Mucosa of stomach (tissue), 1 donor: ENCODE data around the gene POU4F1.
"Not testable (repeated sequence)": the region's sequence is repeated elsewhere in the genome, so short reads cannot be mapped to it uniquely, and the experiment has no call there.

Experiments used
- H3K27me3 ChIP-seq: one replicate; pipeline ENCODE4 v1.7.0; 2013; ENCODE audit warnings: mild to moderate bottlenecking, low read length; ENCODE audit not compliant: control insufficient read depth, insufficient read depth
- H3K36me3 ChIP-seq: one replicate; pipeline ENCODE4 v1.7.0; 2013; ENCODE audit warnings: low read length; ENCODE audit not compliant: control insufficient read depth, insufficient read depth
- H3K4me1 ChIP-seq: one replicate; pipeline ENCODE4 v1.7.0; 2013; ENCODE audit warnings: mild to moderate bottlenecking, low read length; ENCODE audit not compliant: control insufficient read depth, insufficient read depth
- H3K4me3 ChIP-seq: one replicate; pipeline ENCODE4 v1.7.0; 2013; ENCODE audit warnings: low read length
- H3K9ac ChIP-seq: one replicate; pipeline ENCODE4 v1.7.0; 2013; ENCODE audit warnings: mild to moderate bottlenecking, low read length, moderate library complexity
- H3K9me3 ChIP-seq: one replicate; pipeline ENCODE4 v1.7.0; 2013; ENCODE audit warnings: mild to moderate bottlenecking, low read length, moderate library complexity; ENCODE audit not compliant: control insufficient read depth
- donor health status: Pancreatic carcinoma.

The POU4F1 gene, protein sequence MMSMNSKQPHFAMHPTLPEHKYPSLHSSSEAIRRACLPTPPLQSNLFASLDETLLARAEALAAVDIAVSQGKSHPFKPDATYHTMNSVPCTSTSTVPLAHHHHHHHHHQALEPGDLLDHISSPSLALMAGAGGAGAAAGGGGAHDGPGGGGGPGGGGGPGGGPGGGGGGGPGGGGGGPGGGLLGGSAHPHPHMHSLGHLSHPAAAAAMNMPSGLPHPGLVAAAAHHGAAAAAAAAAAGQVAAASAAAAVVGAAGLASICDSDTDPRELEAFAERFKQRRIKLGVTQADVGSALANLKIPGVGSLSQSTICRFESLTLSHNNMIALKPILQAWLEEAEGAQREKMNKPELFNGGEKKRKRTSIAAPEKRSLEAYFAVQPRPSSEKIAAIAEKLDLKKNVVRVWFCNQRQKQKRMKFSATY

DNA sequence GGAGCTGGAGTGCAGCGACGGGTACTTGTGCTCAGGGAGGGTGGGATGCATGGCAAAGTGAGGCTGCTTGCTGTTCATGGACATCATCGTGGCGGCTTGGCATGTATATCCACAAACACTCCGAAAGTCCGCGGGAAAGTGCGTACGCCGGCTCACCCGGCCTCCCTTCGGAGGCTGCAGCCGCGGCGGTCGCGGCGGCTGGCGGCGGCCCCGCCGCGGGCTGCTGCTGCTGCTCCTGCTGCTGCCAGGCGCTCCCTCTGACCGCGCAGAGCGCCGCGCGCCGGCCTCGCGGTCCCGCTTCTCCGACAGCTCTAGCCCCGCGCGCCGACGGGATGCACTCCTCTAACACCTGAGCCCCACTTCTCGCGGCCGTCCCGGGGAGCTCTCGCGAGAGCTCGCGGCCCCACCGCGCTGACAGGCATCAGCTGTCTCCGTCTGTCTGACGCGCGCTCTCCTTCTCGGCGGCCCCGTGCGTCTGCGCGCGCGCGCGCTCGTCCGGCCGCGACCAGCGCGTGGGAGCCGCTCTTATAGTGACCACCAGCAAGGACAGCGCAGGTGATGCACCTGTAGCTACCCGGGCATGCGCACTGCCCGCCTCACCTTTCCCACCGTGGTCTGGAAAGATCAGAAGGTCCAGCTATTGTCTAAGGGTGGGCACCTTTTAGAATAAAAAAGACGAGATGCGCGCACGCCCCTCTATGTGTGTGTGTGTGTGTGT is at the start of gene POU4F1:
Gene POU4F1 (minus strand): TSS at position 313 of the 718 bp plus-strand sequence. CDS start 226 bp downstream, at position 87.
- Histone ChIP-seq H3K36me3 (no peaks in the 10 kb centered on the region), H3K9ac (no peak within 1 kb of the TSS), H3K4me3 (no peak within 1 kb of the TSS), H3K9me3 (no peaks in the 10 kb centered on the region), H3K4me1 (peaks cover 34% of the 10 kb centered on the region), H3K27me3 (peaks cover 96% of the 10 kb centered on the region)

DNA sequence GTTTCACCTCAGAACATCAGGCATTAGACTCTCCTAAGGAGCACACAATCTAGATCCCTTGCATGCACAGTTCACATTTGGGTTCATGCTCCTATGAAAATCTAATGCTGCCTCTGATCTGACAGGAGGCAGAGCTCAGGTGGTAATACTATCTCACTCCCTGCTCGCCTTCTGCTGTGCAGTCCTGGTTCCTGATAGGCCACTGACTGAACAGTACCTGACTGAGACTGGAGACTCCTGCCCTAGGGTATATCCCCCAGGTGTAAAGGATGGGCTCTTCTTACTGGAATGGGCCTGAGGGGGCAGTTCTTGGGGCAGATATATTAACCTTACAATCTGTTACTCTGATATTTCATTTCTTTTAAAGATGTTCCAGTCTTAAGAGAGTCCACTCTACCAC is 49.3 kb upstream of the POU4F1 start:
- H3K4me3 ChIP-seq: no peak overlapping the region
- no peaks in the 10 kb centered on the region for H3K27me3 ChIP-seq
- peaks cover 18% of the 10 kb centered on the region for H3K4me1 ChIP-seq
- H3K36me3 ChIP-seq: no peaks in the 10 kb centered on the region
- H3K9ac ChIP-seq: no peak overlapping the region
- H3K9me3 ChIP-seq: no peaks in the 10 kb centered on the region

DNA sequence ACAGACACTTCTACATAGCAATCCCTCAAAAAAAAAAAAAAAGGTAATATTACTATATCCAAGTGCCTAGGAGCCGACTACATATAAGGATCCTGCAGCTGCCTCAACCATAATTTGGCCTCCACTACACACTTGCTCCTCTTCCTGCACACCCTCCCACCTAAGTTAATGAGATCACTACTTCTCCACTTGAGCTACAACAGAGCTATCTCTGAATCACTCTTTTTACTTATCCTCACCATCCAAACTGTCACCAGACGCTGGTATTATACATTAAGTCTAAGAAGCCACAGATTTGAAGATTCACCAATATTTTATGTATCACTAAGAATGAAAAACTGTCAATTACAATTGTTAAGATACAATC is 47.3 kb upstream of the POU4F1 start:
- Histone ChIP-seq H3K9ac (no peak overlapping the region), H3K27me3 (no peaks in the 10 kb centered on the region), H3K4me1 (peaks cover 17% of the 10 kb centered on the region), H3K4me3 (no peak overlapping the region), H3K9me3 (no peaks in the 10 kb centered on the region), H3K36me3 (no peaks in the 10 kb centered on the region)

DNA sequence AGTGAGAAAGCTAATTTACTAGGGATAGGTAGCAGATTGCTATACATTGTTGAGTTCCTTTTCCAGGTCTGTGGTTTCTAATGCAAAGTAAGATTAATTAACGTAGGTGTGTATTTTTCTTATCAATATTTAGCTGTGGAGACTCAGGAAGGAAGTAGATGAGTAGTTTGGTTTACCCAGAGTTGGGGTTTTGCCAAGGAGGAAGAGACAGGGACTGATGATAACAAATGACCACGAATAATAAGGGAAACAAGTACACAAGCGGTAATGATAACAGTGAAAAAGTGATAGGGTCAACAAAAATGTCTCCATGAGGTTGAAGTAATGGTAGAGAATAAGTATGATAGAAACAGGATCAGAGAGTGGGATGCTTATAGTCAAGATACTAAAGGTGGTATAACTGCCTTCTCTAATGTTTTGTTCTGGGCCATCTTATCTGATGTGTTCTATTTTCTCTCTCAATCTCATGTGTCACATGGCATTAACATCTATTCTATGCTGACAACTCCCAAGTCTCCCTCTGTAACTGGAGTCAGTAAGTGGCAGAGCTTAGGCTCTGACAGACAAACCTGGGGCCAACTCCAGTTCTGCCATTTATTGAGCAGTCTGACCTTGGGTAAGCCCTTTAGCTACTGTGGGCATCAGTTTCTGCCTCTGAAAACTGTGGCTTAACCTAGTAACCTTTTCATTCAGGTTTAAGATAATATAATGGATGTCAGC is 46.8 kb upstream of the POU4F1 start:
- no peaks in the 10 kb centered on the region for H3K9me3 ChIP-seq
- H3K27me3 ChIP-seq: no peaks in the 10 kb centered on the region
- no peaks in the 10 kb centered on the region for H3K36me3 ChIP-seq
- no peak overlapping the region for H3K4me3 ChIP-seq
- peaks cover 17% of the 10 kb centered on the region for H3K4me1 ChIP-seq
- no peak overlapping the region for H3K9ac ChIP-seq

DNA sequence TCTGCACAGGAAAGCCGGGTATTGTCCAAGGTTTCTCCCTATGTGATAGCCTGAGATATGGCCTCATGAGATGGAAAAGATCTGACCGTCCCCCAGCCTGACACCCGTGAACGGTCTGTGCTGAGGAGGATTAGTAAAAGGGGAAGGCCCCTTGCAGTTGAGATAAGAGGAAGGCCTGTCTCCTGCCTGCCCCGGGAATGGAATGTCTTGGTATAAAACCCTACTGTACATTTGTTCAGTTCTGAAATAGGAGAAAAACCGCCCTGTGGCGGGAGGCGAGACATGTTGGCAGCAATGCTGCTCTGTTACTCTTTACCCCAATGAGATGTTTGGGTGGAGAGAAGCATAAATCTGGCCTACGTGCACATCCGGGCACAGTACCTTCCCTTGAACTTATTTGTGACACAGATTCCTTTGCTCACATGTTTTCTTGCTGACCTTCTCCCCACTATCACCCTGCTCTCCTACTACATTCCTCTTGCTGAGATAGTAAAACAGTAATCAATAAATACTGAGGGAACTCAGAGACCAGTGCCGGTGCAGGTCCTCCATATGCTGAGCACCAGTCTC is 43.8 kb upstream of the POU4F1 start:
- peaks cover 17% of the 10 kb centered on the region for H3K4me1 ChIP-seq
- H3K9me3 ChIP-seq, H3K9ac ChIP-seq, H3K36me3 ChIP-seq, H3K4me3 ChIP-seq, H3K27me3 ChIP-seq: not testable (repeated sequence)

DNA sequence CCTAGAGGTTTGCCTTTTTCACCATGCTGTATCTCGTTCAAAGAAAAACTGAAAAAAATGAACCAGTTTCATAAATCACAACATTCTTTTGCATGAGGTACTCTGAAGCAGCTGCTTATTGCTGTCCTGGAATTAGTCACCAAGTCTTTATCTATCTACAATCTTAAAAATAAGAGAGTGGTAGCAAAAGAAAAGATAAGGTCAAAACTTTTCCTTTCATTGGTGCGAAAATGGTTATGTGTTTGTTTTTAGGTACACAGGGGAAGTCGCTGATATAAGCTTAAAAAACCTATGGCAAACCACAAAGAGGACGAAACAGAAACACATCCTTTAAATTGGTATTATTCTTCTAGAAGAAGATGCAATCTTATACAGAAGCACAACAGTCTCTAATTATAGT is 34.9 kb upstream of the POU4F1 start:
- no peaks in the 10 kb centered on the region for H3K9me3 ChIP-seq
- H3K4me1 ChIP-seq: no peaks in the 10 kb centered on the region
- H3K4me3 ChIP-seq: no peak overlapping the region
- no peak overlapping the region for H3K9ac ChIP-seq
- H3K36me3 ChIP-seq: peaks cover 4% of the 10 kb centered on the region
- H3K27me3 ChIP-seq: no peaks in the 10 kb centered on the region

DNA sequence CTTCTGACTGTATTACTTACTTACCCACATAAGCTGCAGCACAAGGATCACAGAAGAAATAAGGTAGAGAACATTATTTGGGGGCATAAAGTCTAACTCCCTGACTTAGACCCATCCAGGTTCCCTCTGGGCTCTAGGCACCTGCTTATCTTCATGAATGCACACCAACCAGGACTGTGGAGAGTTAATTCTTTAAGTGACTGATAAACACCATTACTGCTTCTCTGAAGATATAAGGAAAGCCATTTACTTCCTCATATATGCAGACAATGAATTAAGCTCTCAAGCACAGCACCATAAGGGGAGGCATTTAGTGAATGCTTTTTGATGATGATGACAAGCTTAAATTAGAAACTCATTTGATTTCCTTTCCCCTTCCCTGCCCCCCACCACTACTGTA is 33.1 kb upstream of the POU4F1 start:
- H3K36me3 ChIP-seq: peaks cover 4% of the 10 kb centered on the region
- no peaks in the 10 kb centered on the region for H3K27me3 ChIP-seq
- H3K9ac ChIP-seq: no peak overlapping the region
- H3K4me1 ChIP-seq: no peaks in the 10 kb centered on the region
- no peaks in the 10 kb centered on the region for H3K9me3 ChIP-seq
- H3K4me3 ChIP-seq: no peak overlapping the region

DNA sequence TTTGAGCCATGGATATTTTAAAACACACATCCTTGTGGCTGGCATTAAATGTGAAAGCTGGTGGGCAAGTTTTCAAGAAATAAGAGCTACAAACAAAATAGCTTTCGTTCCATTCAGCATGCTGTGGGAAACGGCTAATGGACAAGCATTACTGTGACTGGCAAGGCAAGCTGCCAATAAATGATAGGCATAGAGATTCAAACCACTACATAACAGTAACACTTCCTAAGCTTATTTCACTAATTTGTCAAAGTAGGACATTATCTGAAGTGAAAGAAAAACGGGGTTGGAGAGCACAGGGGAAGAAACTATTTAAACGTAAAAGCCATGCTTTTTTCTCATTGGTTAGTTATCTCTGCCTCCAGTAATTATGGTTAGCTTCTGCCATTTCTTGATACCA is 29.6 kb upstream of the POU4F1 start:
- no peaks in the 10 kb centered on the region for H3K4me1 ChIP-seq
- no peak overlapping the region for H3K9ac ChIP-seq
- no peaks in the 10 kb centered on the region for H3K9me3 ChIP-seq
- H3K27me3 ChIP-seq: no peaks in the 10 kb centered on the region
- H3K4me3 ChIP-seq: no peak overlapping the region
- H3K36me3 ChIP-seq: peaks cover 1% of the 10 kb centered on the region

DNA sequence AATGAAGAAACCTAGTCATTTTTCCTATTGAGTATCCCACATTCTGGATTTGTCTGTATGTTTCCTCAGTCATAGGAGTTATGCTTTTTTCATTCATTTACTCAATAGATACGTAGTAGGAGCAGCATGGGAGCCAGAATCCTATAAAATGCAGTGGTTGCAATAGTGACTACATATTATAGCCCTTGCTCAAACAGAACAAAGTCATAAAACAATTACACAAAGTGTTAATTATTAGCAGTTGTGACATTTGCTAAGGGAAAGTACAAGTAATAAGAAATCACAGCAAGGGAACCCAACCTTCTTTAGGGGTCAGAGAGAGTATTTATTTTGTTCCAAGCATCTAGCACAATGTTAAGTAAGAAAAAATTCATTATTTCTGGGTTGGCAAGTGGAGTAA is 27.7 kb upstream of the POU4F1 start:
- Histone ChIP-seq H3K27me3 (no peaks in the 10 kb centered on the region), H3K4me1 (no peaks in the 10 kb centered on the region), H3K36me3 (no peaks in the 10 kb centered on the region), H3K9ac (no peak overlapping the region), H3K4me3 (no peak overlapping the region), H3K9me3 (no peaks in the 10 kb centered on the region)

DNA sequence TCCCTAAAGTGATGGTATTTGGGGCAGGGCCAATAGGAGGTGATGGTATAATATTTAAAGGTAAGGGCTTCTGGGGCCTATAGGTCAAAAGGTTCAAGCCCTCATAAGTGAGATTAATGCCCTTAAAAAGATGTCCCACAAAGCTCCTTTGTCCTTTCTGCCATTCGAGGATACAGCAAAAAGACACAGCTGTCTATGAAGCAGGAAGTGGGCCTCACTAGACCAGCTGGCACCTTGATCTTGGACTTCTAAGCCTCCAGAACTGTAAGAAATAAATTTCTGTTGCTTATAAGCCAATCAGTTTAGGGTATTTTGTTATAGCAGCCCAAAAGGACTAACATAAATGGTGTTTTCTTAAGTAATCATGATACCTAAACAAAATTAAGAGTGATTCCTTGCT is 27.2 kb upstream of the POU4F1 start:
- no peaks in the 10 kb centered on the region for H3K4me1 ChIP-seq
- no peaks in the 10 kb centered on the region for H3K27me3 ChIP-seq
- no peak overlapping the region for H3K4me3 ChIP-seq
- H3K36me3 ChIP-seq: no peaks in the 10 kb centered on the region
- no peaks in the 10 kb centered on the region for H3K9me3 ChIP-seq
- no peak overlapping the region for H3K9ac ChIP-seq

DNA sequence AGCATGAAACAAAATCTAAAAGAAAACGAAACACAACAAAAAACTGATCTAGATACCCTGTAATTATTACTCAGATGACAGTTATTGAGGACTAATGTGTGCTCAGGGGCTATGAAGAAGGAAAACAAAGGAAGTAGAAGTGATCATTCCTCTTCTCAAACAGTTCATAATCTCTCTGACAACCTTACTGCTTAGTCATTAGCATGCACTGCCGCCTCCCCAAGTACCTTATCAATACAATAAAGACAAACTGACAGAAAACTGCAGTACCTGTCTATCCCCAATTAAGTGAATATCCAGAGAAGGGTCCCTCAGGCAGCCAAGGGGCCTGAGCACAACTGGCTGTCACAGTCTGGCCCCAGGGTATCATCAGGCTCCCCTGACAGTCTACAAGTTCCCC is 22.0 kb upstream of the POU4F1 start:
- Histone ChIP-seq H3K4me3 (no peak overlapping the region), H3K4me1 (no peaks in the 10 kb centered on the region), H3K36me3 (no peaks in the 10 kb centered on the region), H3K9me3 (no peaks in the 10 kb centered on the region), H3K9ac (no peak overlapping the region), H3K27me3 (no peaks in the 10 kb centered on the region)

DNA sequence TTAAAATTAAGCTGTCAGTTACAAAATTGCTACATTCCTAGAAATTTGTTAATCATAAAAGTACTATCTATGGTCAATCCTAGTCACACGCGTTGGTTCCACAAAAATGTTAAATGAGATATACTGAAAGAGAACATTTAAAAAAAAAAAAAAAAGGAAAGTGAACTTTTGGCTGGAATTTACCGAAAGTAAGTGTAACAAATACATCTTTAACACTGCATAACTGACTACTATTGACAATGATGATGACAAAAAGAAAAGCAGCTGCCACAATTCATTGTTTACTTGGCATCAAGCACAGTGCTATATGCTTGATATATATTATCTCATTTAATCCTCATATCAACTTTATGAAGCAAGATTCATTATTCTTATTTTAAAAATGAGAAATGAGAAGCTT is 19.8 kb upstream of the POU4F1 start:
- Histone ChIP-seq H3K9ac (no peak overlapping the region), H3K4me3 (no peak overlapping the region), H3K27me3 (no peaks in the 10 kb centered on the region), H3K4me1 (no peaks in the 10 kb centered on the region), H3K36me3 (no peaks in the 10 kb centered on the region), H3K9me3 (no peaks in the 10 kb centered on the region)
